Measurements from ENCODE around the gene NDC1.
"Not testable (repeated sequence)": the region's sequence is repeated elsewhere in the genome, so short reads cannot be mapped to it uniquely, and the experiment has no call there.

The NDC1 gene

GRCh38 chr1:53765657-53766056 lies 72.4 kb downstream of the NDC1 start:
- DNase-seq (ENCODE audit: low spot score) = no peak

- no peak for DNase-seq (ENCODE audit: low spot score)
Observed at GRCh38 chr1:53763911-53764310, 74.2 kb downstream of the NDC1 start.

- DNase-seq (ENCODE audit: low spot score) = no peak
Observed at GRCh38 chr1:53763461-53763860, 74.6 kb downstream of the NDC1 start.

- not testable (repeated sequence) for DNase-seq (ENCODE audit: low spot score)
Observed at GRCh38 chr1:53760497-53760896, 77.6 kb downstream of the NDC1 start.

GRCh38 chr1:53755874-53756273 lies 82.2 kb downstream of the NDC1 start:
- DNase-seq (ENCODE audit: low spot score) = no peak

- DNase-seq (ENCODE audit: low spot score) = peak; percentile 46
Observed at GRCh38 chr1:53754484-53755312, 83.4 kb downstream of the NDC1 start.

GRCh38 chr1:53752281-53752680 lies 85.8 kb downstream of the NDC1 start:
- no peak for DNase-seq (ENCODE audit: low spot score)

GRCh38 chr1:53747841-53748240 lies 90.3 kb downstream of the NDC1 start:
- no peak for DNase-seq (ENCODE audit: low spot score)

- DNase-seq (ENCODE audit: low spot score) = no peak
Observed at GRCh38 chr1:53740621-53741105, 97.4 kb downstream of the NDC1 start.

GRCh38 chr1:53739109-53739681 lies 98.9 kb downstream of the NDC1 start, which contains the start of gene GLIS1:
GLIS1 (minus strand) TSS chr1:53739164; CDS start chr1:53738064, 1,100 bp downstream.
- DNase-seq (ENCODE audit: low spot score) = peak; percentile 59

- DNase-seq (ENCODE audit: low spot score) = no peak
Observed at GRCh38 chr1:53738205-53739108, 99.6 kb downstream of the NDC1 start.

GRCh38 chr1:53737648-53738204 lies 100.4 kb downstream of the NDC1 start:
- DNase-seq (ENCODE audit: low spot score) = no peak

GRCh38 chr1:53736290-53736689 lies 101.8 kb downstream of the NDC1 start:
- DNase-seq (ENCODE audit: low spot score) = no peak

GRCh38 chr1:53735681-53736080 lies 102.4 kb downstream of the NDC1 start:
- no peak for DNase-seq (ENCODE audit: low spot score)

- no peak for DNase-seq (ENCODE audit: low spot score)
Observed at GRCh38 chr1:53735261-53735660, 102.8 kb downstream of the NDC1 start.

GRCh38 chr1:53734650-53735211 lies 103.4 kb downstream of the NDC1 start:
- DNase-seq (ENCODE audit: low spot score) = no peak

- DNase-seq (ENCODE audit: low spot score) = no peak
Observed at GRCh38 chr1:53733975-53734649, 104.0 kb downstream of the NDC1 start.

GRCh38 chr1:53733447-53733931 lies 104.6 kb downstream of the NDC1 start:
- DNase-seq (ENCODE audit: low spot score) = no peak

GRCh38 chr1:53732912-53733317 lies 105.2 kb downstream of the NDC1 start:
- no peak for DNase-seq (ENCODE audit: low spot score)

- DNase-seq (ENCODE audit: low spot score) = no peak
Observed at GRCh38 chr1:53732409-53732808, 105.7 kb downstream of the NDC1 start.

GRCh38 chr1:53731779-53732305 lies 106.3 kb downstream of the NDC1 start:
- no peak for DNase-seq (ENCODE audit: low spot score)

Data from SW480 (cell line).